Testis (tissue), 2 donors: ENCODE measurements around the gene COPG2.

Experiments
- POLR2A ChIP-seq: fragments of 450-650 bp; IDR thresholded peaks from one replicate; pipeline ENCODE4 v1.6.1; 2017; ENCODE audit warnings: antibody characterized with exemption, mild to moderate bottlenecking, moderate library complexity
- TF ChIP-seq, protein P1 (sequence below), 3 experiments: fragments of 450-650 bp in 2 of 3; fragments of 200-600 bp in 1 of 3; sonication (generic) in 1 of 3; IDR thresholded peaks; one replicate each; pipeline ENCODE4 v1.5.1; 2016 to 2019; ENCODE audit warnings: antibody characterized with exemption in 3 of 3, mild to moderate bottlenecking in 2 of 3, moderate library complexity in 1 of 3

DNA sequence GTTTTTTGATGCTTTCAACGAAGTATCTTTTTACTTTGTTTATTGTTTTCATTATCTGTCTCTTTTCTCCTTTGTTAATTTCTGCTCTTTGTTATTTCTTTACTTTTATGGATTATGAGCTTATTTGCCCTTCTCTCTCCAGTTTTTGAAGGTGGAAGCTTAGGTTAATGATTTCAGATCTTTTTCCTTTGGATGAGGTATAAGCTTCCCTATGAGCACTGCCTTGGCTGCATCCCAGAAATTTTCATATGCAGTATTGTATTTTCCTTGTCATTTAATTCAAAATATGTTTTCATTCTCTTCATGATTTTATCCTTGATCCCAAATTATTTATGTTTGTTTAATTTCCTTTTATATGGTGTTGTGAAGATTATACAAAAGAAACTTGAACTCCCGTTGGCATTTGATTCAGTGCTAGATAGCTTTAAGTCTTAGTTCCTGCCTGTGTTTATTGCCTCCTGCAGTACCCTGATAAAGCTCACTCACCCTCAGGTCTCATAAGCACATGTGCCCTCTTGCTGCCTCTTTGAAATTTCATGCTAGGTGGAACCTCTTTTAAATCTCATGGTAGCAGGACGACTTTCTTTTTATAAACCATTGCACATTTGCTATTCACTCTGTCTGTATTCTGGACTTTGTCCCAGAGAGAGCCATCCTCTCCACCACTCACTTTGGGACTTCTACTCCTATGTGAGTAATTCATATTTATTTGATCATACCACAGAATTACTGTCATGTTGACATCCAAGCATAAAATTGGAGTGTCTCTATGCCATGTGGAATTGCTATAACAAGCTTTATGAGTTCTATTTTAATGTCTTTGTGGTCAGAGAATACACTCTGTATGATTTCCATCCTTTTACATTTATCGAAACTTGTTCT is 204.8 kb downstream of the COPG2 start:
- TF ChIP-seq, protein P1, sequence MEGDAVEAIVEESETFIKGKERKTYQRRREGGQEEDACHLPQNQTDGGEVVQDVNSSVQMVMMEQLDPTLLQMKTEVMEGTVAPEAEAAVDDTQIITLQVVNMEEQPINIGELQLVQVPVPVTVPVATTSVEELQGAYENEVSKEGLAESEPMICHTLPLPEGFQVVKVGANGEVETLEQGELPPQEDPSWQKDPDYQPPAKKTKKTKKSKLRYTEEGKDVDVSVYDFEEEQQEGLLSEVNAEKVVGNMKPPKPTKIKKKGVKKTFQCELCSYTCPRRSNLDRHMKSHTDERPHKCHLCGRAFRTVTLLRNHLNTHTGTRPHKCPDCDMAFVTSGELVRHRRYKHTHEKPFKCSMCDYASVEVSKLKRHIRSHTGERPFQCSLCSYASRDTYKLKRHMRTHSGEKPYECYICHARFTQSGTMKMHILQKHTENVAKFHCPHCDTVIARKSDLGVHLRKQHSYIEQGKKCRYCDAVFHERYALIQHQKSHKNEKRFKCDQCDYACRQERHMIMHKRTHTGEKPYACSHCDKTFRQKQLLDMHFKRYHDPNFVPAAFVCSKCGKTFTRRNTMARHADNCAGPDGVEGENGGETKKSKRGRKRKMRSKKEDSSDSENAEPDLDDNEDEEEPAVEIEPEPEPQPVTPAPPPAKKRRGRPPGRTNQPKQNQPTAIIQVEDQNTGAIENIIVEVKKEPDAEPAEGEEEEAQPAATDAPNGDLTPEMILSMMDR (IDR thresholded peaks at IDR 0.05): no peak
- TF ChIP-seq POLR2A: no peak
